ENCODE measurements around the gene MOB3C. TPM values are rescaled to one million over a fixed set of nuclear protein-coding genes. Genes with fewer than 3 reads are reported as not detected.

Gene MOB3C
- total RNA-seq, 2 donors from 2014 or later: 20.8 to 23.3 TPM

DNA sequence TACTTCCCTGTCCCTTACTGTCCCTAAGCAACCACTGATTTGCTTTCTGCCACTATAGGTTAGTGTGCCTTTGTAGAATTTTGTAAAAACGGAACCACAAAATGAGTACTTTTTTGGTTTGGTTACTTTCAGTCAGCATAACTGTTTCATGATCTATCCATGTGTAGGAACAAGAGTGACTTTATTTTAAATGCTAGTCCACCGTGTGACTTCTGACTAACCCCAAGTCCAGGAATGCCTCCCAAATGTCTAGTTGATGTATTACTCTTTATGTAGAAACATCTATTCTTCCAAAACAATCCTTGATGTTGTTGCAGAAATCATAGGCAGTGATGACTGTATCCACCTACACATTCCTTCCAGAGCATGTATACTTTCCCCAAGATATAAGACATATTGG lies 30.2 kb upstream of the MOB3C start:
- peaks cover 0 to 4% of the 10 kb centered on the region in 2 donors for H3K36me3 ChIP-seq (replicated peaks in 1 of 2; ENCODE audit: insufficient read depth in 1 of 2, low read depth in 2 of 2)
- DNase-seq (no peak), ATAC-seq (no peak)
- H3K4me1 ChIP-seq: peaks cover 7% of the 10 kb centered on the region
- H3K4me3 ChIP-seq: no peak overlapping the region
- no peak overlapping the region for H3K27ac ChIP-seq
- no peak for TF ChIP-seq POLR2A (IDR thresholded peaks at IDR 0.05)
- TF ChIP-seq, protein P1, sequence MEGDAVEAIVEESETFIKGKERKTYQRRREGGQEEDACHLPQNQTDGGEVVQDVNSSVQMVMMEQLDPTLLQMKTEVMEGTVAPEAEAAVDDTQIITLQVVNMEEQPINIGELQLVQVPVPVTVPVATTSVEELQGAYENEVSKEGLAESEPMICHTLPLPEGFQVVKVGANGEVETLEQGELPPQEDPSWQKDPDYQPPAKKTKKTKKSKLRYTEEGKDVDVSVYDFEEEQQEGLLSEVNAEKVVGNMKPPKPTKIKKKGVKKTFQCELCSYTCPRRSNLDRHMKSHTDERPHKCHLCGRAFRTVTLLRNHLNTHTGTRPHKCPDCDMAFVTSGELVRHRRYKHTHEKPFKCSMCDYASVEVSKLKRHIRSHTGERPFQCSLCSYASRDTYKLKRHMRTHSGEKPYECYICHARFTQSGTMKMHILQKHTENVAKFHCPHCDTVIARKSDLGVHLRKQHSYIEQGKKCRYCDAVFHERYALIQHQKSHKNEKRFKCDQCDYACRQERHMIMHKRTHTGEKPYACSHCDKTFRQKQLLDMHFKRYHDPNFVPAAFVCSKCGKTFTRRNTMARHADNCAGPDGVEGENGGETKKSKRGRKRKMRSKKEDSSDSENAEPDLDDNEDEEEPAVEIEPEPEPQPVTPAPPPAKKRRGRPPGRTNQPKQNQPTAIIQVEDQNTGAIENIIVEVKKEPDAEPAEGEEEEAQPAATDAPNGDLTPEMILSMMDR (IDR thresholded peaks at IDR 0.05): no peak
- no peaks in the 10 kb centered on the region for H3K9me3 ChIP-seq
- WGBS, 2 donors: 86 to 96% methylated on average over 2 of the region's 2 CpGs
- intact Hi-C loops (cut with DNase I): no loop called here
- H3K27me3 ChIP-seq: no peaks in the 10 kb centered on the region

DNA sequence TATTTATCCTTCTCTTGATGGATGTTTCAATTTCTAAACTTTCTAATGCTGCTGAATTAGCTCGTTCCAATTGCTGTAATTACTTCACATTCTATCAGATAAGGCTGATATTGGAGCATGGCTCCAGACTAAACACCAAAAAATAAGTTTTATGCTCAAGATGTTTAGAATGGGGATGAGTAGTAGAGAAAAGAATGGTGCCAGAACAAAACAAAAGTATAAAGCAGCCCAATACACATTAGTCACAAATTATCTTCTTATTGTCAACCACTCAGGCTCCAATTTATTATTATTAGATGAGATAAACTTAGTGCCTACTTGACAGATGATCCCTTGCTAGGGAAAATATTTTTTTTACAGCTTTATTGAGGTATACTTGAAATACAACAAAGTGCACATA lies 29.7 kb upstream of the MOB3C start:
- no peaks in the 10 kb centered on the region for H3K27me3 ChIP-seq
- no peak overlapping the region for H3K27ac ChIP-seq
- peaks cover 0 to 4% of the 10 kb centered on the region in 2 donors for H3K36me3 ChIP-seq (replicated peaks in 1 of 2; ENCODE audit: insufficient read depth in 1 of 2, low read depth in 2 of 2)
- H3K4me1 ChIP-seq: peaks cover 7% of the 10 kb centered on the region
- H3K4me3 ChIP-seq: no peak overlapping the region
- intact Hi-C loops (cut with DNase I): no loop called here
- H3K9me3 ChIP-seq: no peaks in the 10 kb centered on the region
- DNase-seq: no peak
- no peak for ATAC-seq
- no peak for TF ChIP-seq POLR2A (IDR thresholded peaks at IDR 0.05)
- TF ChIP-seq, protein P1 (IDR thresholded peaks at IDR 0.05): no peak
- WGBS, 2 donors: 90 to 91% methylated on average over 1 of the region's 1 CpG

DNA sequence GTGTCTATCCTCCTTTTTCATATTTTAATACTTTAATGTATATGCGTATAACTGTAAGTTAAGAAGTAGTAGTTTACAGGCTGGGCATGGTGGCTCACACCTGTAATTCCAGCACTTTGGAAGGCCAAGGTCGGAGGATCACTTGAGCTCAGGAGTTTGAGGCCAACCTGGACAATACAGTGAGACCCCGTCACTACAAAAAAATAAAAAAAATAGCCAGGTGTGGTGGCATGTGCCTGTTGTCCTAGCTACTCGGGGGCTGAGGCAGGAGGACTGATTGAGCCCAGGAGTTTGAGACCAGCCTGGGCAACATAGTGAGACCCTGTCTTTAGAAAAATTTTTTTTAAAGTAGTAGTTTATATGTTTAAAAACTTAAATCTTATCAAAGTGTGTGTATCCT lies 29.2 kb upstream of the MOB3C start:
- H3K9me3 ChIP-seq: no peaks in the 10 kb centered on the region
- WGBS, 2 donors: 75 to 92% methylated on average over 4 of the region's 4 CpGs
- no peak for DNase-seq
- intact Hi-C loops (cut with DNase I): no loop called here
- H3K4me1 ChIP-seq: peaks cover 7% of the 10 kb centered on the region
- peaks cover 0 to 4% of the 10 kb centered on the region in 2 donors for H3K36me3 ChIP-seq (replicated peaks in 1 of 2; ENCODE audit: insufficient read depth in 1 of 2, low read depth in 2 of 2)
- no peaks in the 10 kb centered on the region for H3K27me3 ChIP-seq
- TF ChIP-seq, protein P1 (IDR thresholded peaks at IDR 0.05): no peak
- TF ChIP-seq POLR2A (IDR thresholded peaks at IDR 0.05): no peak
- no peak for ATAC-seq
- H3K4me3 ChIP-seq: no peak overlapping the region
- H3K27ac ChIP-seq: no peak overlapping the region

DNA sequence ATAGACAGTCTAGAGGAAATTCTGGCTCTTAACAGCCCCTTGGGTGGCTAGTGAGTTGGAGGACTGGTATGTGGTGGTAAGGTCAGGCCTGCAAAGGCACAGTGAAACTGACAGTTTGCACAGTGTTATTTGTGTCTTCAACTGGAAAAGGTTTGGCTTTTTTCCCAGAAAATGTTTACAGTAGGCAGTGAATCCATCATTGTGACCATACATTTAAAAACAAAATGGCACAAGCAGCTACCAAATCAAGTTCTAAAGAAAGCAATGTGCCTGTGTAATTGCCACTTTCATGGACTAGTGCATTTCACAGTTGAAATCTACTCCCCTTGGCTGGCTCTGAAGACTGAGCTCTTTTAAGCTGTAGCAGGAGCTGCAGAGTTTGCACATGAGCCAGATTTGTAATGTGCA lies 26.8 kb upstream of the MOB3C start:
- no peak for ATAC-seq
- no peak overlapping the region for H3K4me3 ChIP-seq

DNA sequence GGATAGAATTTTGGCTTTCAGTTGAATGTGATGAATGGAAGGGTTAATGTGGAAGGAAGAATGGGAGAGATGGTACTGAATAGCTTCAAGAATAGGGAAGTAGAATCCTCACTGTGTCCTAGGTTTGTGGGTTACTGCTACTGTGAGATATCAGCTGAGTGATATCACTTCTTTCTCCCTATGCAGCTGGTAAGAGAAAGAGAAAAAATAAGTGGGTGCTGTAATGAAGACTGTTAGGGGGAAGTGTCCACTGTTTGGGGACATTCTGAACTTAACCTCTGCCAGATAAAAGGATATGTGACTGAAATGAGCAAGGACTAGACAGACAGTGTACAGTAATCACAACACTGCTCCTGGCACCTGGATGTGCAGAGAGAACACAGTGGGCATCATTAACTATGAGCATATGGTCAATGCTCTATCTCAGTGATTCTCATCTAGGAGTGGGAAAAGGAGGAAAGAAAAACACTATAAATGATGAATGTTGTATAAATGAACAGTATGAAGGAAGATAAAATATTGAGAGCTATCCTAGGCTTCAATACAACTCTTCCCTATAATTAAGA lies 25.6 kb upstream of the MOB3C start:
- peaks cover 12% of the 10 kb centered on the region for H3K4me1 ChIP-seq
- TF ChIP-seq, protein P1 (IDR thresholded peaks at IDR 0.05): no peak
- TF ChIP-seq POLR2A (IDR thresholded peaks at IDR 0.05): no peak

More for the DNA sequence above, 26.8 kb upstream of the MOB3C start:
- Histone ChIP-seq H3K27ac (no peak overlapping the region), H3K4me1 (peaks cover 12% of the 10 kb centered on the region), H3K9me3 (no peaks in the 10 kb centered on the region), H3K36me3 (replicated peaks in 1 of 2; ENCODE audit: insufficient read depth in 1 of 2, low read depth in 2 of 2) (peaks cover 0 to 2% of the 10 kb centered on the region in 2 donors), H3K27me3 (no peaks in the 10 kb centered on the region)
- no peak for DNase-seq
- intact Hi-C loops (cut with DNase I): no loop called here
- TF ChIP-seq POLR2A (IDR thresholded peaks at IDR 0.05): no peak
- TF ChIP-seq, protein P1 (IDR thresholded peaks at IDR 0.05): no peak

More for the DNA sequence above, 25.6 kb upstream of the MOB3C start:
- no peak overlapping the region for H3K27ac ChIP-seq
- no peaks in the 10 kb centered on the region for H3K27me3 ChIP-seq
- H3K36me3 ChIP-seq (replicated peaks in 1 of 2; ENCODE audit: insufficient read depth in 1 of 2, low read depth in 2 of 2): no peaks in the 10 kb centered on the region
- no peak overlapping the region for H3K4me3 ChIP-seq
- intact Hi-C loops (cut with DNase I): no loop called here
- DNase-seq: no peak
- H3K9me3 ChIP-seq: no peaks in the 10 kb centered on the region
- ATAC-seq: no peak
